LNCaP clone FGC (cell line): ENCODE data around the gene SOX18.

ENCODE experiments used
- DNase-seq: peaks from one replicate; pipeline ENCODE4 v3.0.0-alpha.2; 2011; ENCODE audit warnings: low read depth
- H3K4me3 ChIP-seq: 2 replicates; pipeline ENCODE4 v1.5.1; 2011; ENCODE audit warnings: mild to moderate bottlenecking, low read depth, low read length, control low read depth
- CTCF ChIP-seq: IDR thresholded peaks from 2 replicates; pipeline ENCODE4 v1.5.1; 2012; ENCODE audit warnings: mild to moderate bottlenecking; ENCODE audit not compliant: control insufficient read depth, insufficient read depth; ENCODE audit errors: extremely low read depth

SOX18 gene

GRCh38 chr20:64062276-64062595 is 12.8 kb upstream of the SOX18 start:
- H3K4me3 ChIP-seq = peak overlapping the region; percentile 90
- no peak for DNase-seq
- no peak for TF ChIP-seq CTCF

GRCh38 chr20:64058536-64058935 is 9.1 kb upstream of the SOX18 start:
- no peak for TF ChIP-seq CTCF
- DNase-seq = no peak
- no peak overlapping the region for H3K4me3 ChIP-seq

GRCh38 chr20:64057628-64058498 is 8.4 kb upstream of the SOX18 start:
- TF ChIP-seq CTCF = peak; percentile 91
- H3K4me3 ChIP-seq = no peak overlapping the region
- no peak for DNase-seq

- no peak for TF ChIP-seq CTCF
- no peak for DNase-seq
- no peak overlapping the region for H3K4me3 ChIP-seq
These were observed 7.6 kb upstream of the SOX18 start for GRCh38 chr20:64056889-64057627.

- DNase-seq = no peak
- no peak for TF ChIP-seq CTCF
- no peak overlapping the region for H3K4me3 ChIP-seq
These were observed 7.1 kb upstream of the SOX18 start for GRCh38 chr20:64056639-64056888.

GRCh38 chr20:64055893-64056638 is 6.6 kb upstream of the SOX18 start:
- no peak overlapping the region for H3K4me3 ChIP-seq
- TF ChIP-seq CTCF = no peak
- no peak for DNase-seq
